Measurements from ENCODE around the gene FLOT1.

- TF ChIP-seq CTCF (IDR thresholded peaks at IDR 0.05) (no peak), POLR2A (IDR thresholded peaks at IDR 0.05) (no peak)
These were observed 51.2 kb downstream of the FLOT1 start for GRCh38 chr6:30691208-30691847.
